Panc1 (cell line): ENCODE data around the gene MTF2. TPM values are rescaled to one million over a fixed set of nuclear protein-coding genes. Genes with fewer than 3 reads are reported as not detected.

Source experiments
- ATAC-seq: fragments of 200-7000 bp; cut with Tn5 transposase; 2 replicates; pipeline ENCODE4 v1.9.1; 2020; ENCODE audit warnings: mild to moderate bottlenecking, moderate library complexity
- BruUV-seq: library from RNA; stranded (reverse); fragments of 400-500 nt; replicated peaks from 2 replicates; lab custom pipeline; 2021; lab: Mats Ljungman, UMichigan
- CTCF ChIA-PET: fragments of 300-600 bp; sonication (Branson Sonifier 250); formaldehyde crosslinking; loops from one replicate; lab custom pipeline; 2022; ENCODE audit warnings: antibody characterized with exemption; lab: Charles Lee
- POLR2A ChIA-PET: fragments of 300-600 bp; sonication (Branson Sonifier 250); formaldehyde crosslinking; loops from one replicate; lab custom pipeline; 2022; ENCODE audit warnings: antibody characterized with exemption; lab: Charles Lee
- DNase-seq: peaks from one replicate; pipeline ENCODE4 v3.0.0-alpha.2; 2010; ENCODE audit warnings: low read depth, low spot score
- H3K27ac ChIP-seq: 2 replicates; pipeline ENCODE4 v1.5.1; 2011; ENCODE audit warnings: mild to moderate bottlenecking, low read length, inconsistent platforms
- H3K27me3 ChIP-seq: fragments of 200-500 bp; sonication (Bioruptor generic); 2 replicates; pipeline ENCODE4 v1.6.0; 2014; ENCODE audit warnings: low read length, inconsistent platforms; ENCODE audit not compliant: control insufficient read depth, insufficient read depth
- H3K36me3 ChIP-seq: fragments of 200-500 bp; sonication (Bioruptor generic); 2 replicates; pipeline ENCODE4 v1.5.1; 2014; ENCODE audit warnings: inconsistent platforms, mild to moderate bottlenecking, low read length, moderate library complexity; ENCODE audit not compliant: control insufficient read depth, insufficient read depth
- H3K4me1 ChIP-seq: 2 replicates; pipeline ENCODE4 v1.5.1; 2011; ENCODE audit warnings: inconsistent platforms, mild to moderate bottlenecking, low read length, moderate library complexity; ENCODE audit not compliant: control insufficient read depth, insufficient read depth
- H3K4me3 ChIP-seq, 2 experiments: 2 replicates each; pipeline ENCODE4 v1.5.1; 2011 to 2012; ENCODE audit warnings: low read depth in 2 of 2, low read length in 2 of 2, mild to moderate bottlenecking in 2 of 2, inconsistent platforms in 1 of 2, moderate library complexity in 1 of 2
- H3K9me3 ChIP-seq: fragments of 200-500 bp; sonication (Bioruptor generic); 2 replicates; pipeline ENCODE4 v1.5.1; 2014; ENCODE audit warnings: low read depth, mild to moderate bottlenecking, inconsistent platforms, low read length, moderate library complexity; ENCODE audit not compliant: control insufficient read depth, insufficient read depth
- CTCF ChIP-seq: fragments of 450-650 bp; IDR thresholded peaks from 2 replicates; pipeline ENCODE4 v1.5.1; 2017; ENCODE audit warnings: mild to moderate bottlenecking
- POLR2AphosphoS5 ChIP-seq: IDR thresholded peaks from 2 replicates; pipeline ENCODE4 v1.6.1; 2012; ENCODE audit warnings: mild to moderate bottlenecking, low read depth, low read length, moderate library complexity
- REST ChIP-seq, 2 experiments: IDR thresholded peaks; 2 replicates each; pipeline ENCODE4 v1.6.1; 2011 to 2012; ENCODE audit warnings: low read depth in 2 of 2, control low read depth in 1 of 2, low read length in 1 of 2, mild to moderate bottlenecking in 1 of 2, moderate library complexity in 1 of 2; ENCODE audit not compliant: insufficient read depth in 1 of 2
- SIN3A ChIP-seq: IDR thresholded peaks from 2 replicates; pipeline ENCODE4 v1.6.1; 2012; ENCODE audit warnings: low read depth, mild to moderate bottlenecking, low read length, moderate library complexity, borderline replicate concordance; ENCODE audit not compliant: insufficient read depth
- TCF7L2 ChIP-seq: IDR thresholded peaks from 2 replicates; pipeline ENCODE4 v1.6.1; 2011; ENCODE audit warnings: mild to moderate bottlenecking, low read depth, low read length, inconsistent platforms
- in situ Hi-C: cut with HindIII; loops from 2 replicates; pipeline ENCODE4 v1.10.0; 2016; ENCODE audit warnings: low sequenced_read_pairs, low pct_unique_long_range_greater_than_20kb
- intact Hi-C: fragments of 100-400 bp; cut with micrococcal nuclease; formaldehyde crosslinking; loops from one replicate; pipeline ENCODE4 v1.10.0; 2022; ENCODE audit not compliant: unreplicated experiment
- total RNA-seq: library from RNA; stranded (reverse); gene quantifications from one replicate; pipeline ENCODE4 v1.2.1, GENCODE V29; 2021; ENCODE audit not compliant: unreplicated experiment

Gene MTF2
- total RNA-seq, 1 experiment from 2014 or later, result 24.8 TPM

GRCh38 chr1:93111561-93111960 lies 32.5 kb downstream of the MTF2 start:
- intact Hi-C loops, result no loop called here
- Histone ChIP-seq H3K4me1 (no peaks in the 10 kb centered on the region), H3K4me3 (no peak overlapping the region), H3K36me3 (peaks cover 6% of the 10 kb centered on the region; the same call in 1 of the 2 replicates), H3K27ac (no peak overlapping the region), H3K9me3 (no peaks in the 10 kb centered on the region), H3K27me3 (no peaks in the 10 kb centered on the region)
- TF ChIP-seq TCF7L2, result no peak
- TF ChIP-seq SIN3A, result no peak
- TF ChIP-seq CTCF, result no peak
- TF ChIP-seq REST (IDR thresholded peaks at IDR 0.05; ENCODE audit: insufficient read depth in 1 of 2, low read depth in 2 of 2, low read length in 1 of 2), result no peak
- TF ChIP-seq POLR2AphosphoS5, result no peak
- POLR2A ChIA-PET, result no interaction called here
- no TSS peak for BruUV-seq
- in situ Hi-C loops, result no loop called here
- ATAC-seq (no peak), DNase-seq (no peak)
- CTCF ChIA-PET, result no interaction called here

- DNase-seq (no peak), ATAC-seq (no peak)
- CTCF ChIA-PET, result no interaction called here
- intact Hi-C loops (no loop called here), in situ Hi-C loops (no loop called here)
- no peak overlapping the region for H3K27ac ChIP-seq
- H3K36me3 ChIP-seq, result peaks cover 6% of the 10 kb centered on the region; the same call in 1 of the 2 replicates
- H3K4me1 ChIP-seq, result no peaks in the 10 kb centered on the region
- no peak overlapping the region for H3K4me3 ChIP-seq
- no peaks in the 10 kb centered on the region for H3K9me3 ChIP-seq
- no peak for TF ChIP-seq SIN3A
- no TSS peak for BruUV-seq
- POLR2A ChIA-PET, result no interaction called here
- no peaks in the 10 kb centered on the region for H3K27me3 ChIP-seq
These were observed 34.0 kb downstream of the MTF2 start for GRCh38 chr1:93113127-93113526.

GRCh38 chr1:93114391-93114790 lies 35.3 kb downstream of the MTF2 start:
- no peak for ATAC-seq
- ChIA-PET CTCF (no interaction called here), POLR2A (no interaction called here)
- Histone ChIP-seq H3K9me3 (no peaks in the 10 kb centered on the region), H3K27ac (no peak overlapping the region), H3K36me3 (peaks cover 9% of the 10 kb centered on the region; the same call in 1 of the 2 replicates), H3K27me3 (no peaks in the 10 kb centered on the region), H3K4me3 (no peak overlapping the region), H3K4me1 (no peaks in the 10 kb centered on the region)
- in situ Hi-C loops (no loop called here), intact Hi-C loops (no loop called here)
- no peak for DNase-seq
- TF ChIP-seq TCF7L2 (no peak), CTCF (no peak), POLR2AphosphoS5 (no peak), SIN3A (no peak), REST (IDR thresholded peaks at IDR 0.05; ENCODE audit: insufficient read depth in 1 of 2, low read depth in 2 of 2, low read length in 1 of 2) (no peak)
- BruUV-seq, result no TSS peak
